ENCODE results near the gene NIT1.

NIT1 gene

GRCh38 chr1:161117759-161118581 lies at the start of gene NIT1, which contains the start of gene PFDN2:
TSS of gene NIT1 (plus strand) at chr1:161118105. CDS start at chr1:161118177, 72 bp downstream.
TSS of gene PFDN2 (minus strand) at chr1:161118037. CDS start at chr1:161118026, 11 bp downstream.
- DNase-seq: peak; percentile 92

GRCh38 chr1:161068306-161069234 lies 49.3 kb upstream of the NIT1 start:
- DNase-seq: peak; percentile 88

GRCh38 chr1:161069241-161069640 lies 48.7 kb upstream of the NIT1 start:
- DNase-seq: peak; percentile 47

- peak; percentile 88 for DNase-seq
These were observed 48.1 kb upstream of the NIT1 start, which contains the start of gene ARHGAP30 for GRCh38 chr1:161069731-161070270. TSS of gene ARHGAP30 (minus strand) at chr1:161069891. CDS start at chr1:161069624, 267 bp downstream.

GRCh38 chr1:161070761-161071160 lies 47.1 kb upstream of the NIT1 start:
- no peak for DNase-seq

GRCh38 chr1:161071886-161072371 lies 46.0 kb upstream of the NIT1 start:
- peak; percentile 62 for DNase-seq

GRCh38 chr1:161072751-161073449 lies 45.0 kb upstream of the NIT1 start:
- DNase-seq: no peak

- DNase-seq: no peak
These were observed 44.3 kb upstream of the NIT1 start for GRCh38 chr1:161073474-161074121.

- no peak for DNase-seq
These were observed 43.1 kb upstream of the NIT1 start for GRCh38 chr1:161074676-161075368.

- DNase-seq: no peak
These were observed 41.5 kb upstream of the NIT1 start for GRCh38 chr1:161076410-161076809.

GRCh38 chr1:161077426-161077825 lies 40.5 kb upstream of the NIT1 start:
- no peak for DNase-seq

GRCh38 chr1:161079436-161080110 lies 38.3 kb upstream of the NIT1 start:
- DNase-seq: no peak

GRCh38 chr1:161080441-161081405 lies 37.2 kb upstream of the NIT1 start:
- DNase-seq: no peak

GRCh38 chr1:161081519-161081918 lies 36.4 kb upstream of the NIT1 start:
- no peak for DNase-seq

- no peak for DNase-seq
These were observed 35.4 kb upstream of the NIT1 start for GRCh38 chr1:161082483-161082882.

GRCh38 chr1:161082996-161083747 lies 34.7 kb upstream of the NIT1 start:
- DNase-seq: no peak

GRCh38 chr1:161083748-161084596 lies 33.9 kb upstream of the NIT1 start:
- no peak for DNase-seq

GRCh38 chr1:161084597-161084988 lies 33.3 kb upstream of the NIT1 start:
- no peak for DNase-seq
